Activated naive CD8-positive, alpha-beta T cell treated with anti-CD3 and anti-CD28 coated beads, Interleukin-2, amount 50 U/mL, for 24 hours (primary cell): ENCODE data around the gene PARP6.

Experiments used
- ATAC-seq: fragments of 150-1000 bp; cut with Tn5 transposase; one replicate; pipeline ENCODE4 v1.10.0; 2021
- DNase-seq: peaks from one replicate; pipeline ENCODE4 v3.0.0; 2021
- H3K27ac Mint-ChIP-seq: one replicate; pipeline ENCODE4 v1.8.0; 2021; ENCODE audit warnings: mild to moderate bottlenecking, mixed read lengths
- H3K27me3 Mint-ChIP-seq: one replicate; pipeline ENCODE4 v1.8.0; 2021; ENCODE audit warnings: mixed read lengths
- H3K36me3 Mint-ChIP-seq: one replicate; pipeline ENCODE4 v1.8.0; 2021; ENCODE audit warnings: low read depth, mixed read lengths
- H3K4me1 Mint-ChIP-seq: one replicate; pipeline ENCODE4 v1.8.0; 2021; ENCODE audit warnings: mixed read lengths
- H3K4me3 Mint-ChIP-seq: one replicate; pipeline ENCODE4 v1.8.0; 2021; ENCODE audit warnings: mild to moderate bottlenecking, moderate library complexity, mixed read lengths
- H3K9me3 Mint-ChIP-seq: one replicate; pipeline ENCODE4 v1.8.0; 2021; ENCODE audit warnings: mixed read lengths

The PARP6 gene

GRCh38 chr15:72272213-72272996 lies at the start of gene PARP6:
PARP6 (minus strand) TSS chr15:72272554; CDS start chr15:72267477, 5,077 bp downstream.
- DNase-seq = peak; percentile 99
- Mint-ChIP-seq H3K36me3 (peaks cover 11% of the 10 kb centered on the region), H3K27me3 (no peaks in the 10 kb centered on the region), H3K27ac (peak within 1 kb of the TSS; percentile 91), H3K4me3 (peak within 1 kb of the TSS; percentile 90), H3K9me3 (no peaks in the 10 kb centered on the region), H3K4me1 (peaks cover 32% of the 10 kb centered on the region)
- ATAC-seq = peak; percentile 98

GRCh38 chr15:72319985-72320671 lies 47.8 kb upstream of the PARP6 start, which contains the start of gene CELF6:
CELF6 (minus strand) TSS chr15:72320157; CDS start chr15:72319874, 283 bp downstream.
- Mint-ChIP-seq H3K27ac (no peak within 1 kb of the TSS), H3K4me1 (peaks cover 19% of the 10 kb centered on the region), H3K27me3 (peaks cover 8% of the 10 kb centered on the region), H3K36me3 (peaks cover 13% of the 10 kb centered on the region), H3K4me3 (peak within 1 kb of the TSS; percentile 78), H3K9me3 (peaks cover 11% of the 10 kb centered on the region)
- peak; percentile 72 for ATAC-seq
- DNase-seq = peak; percentile 71

GRCh38 chr15:72319360-72319984 lies 47.1 kb upstream of the PARP6 start:
- ATAC-seq (peak; percentile 57), DNase-seq (peak; percentile 62)
- Mint-ChIP-seq H3K4me1 (peaks cover 19% of the 10 kb centered on the region), H3K27me3 (peaks cover 8% of the 10 kb centered on the region), H3K27ac (no peak overlapping the region), H3K9me3 (peaks cover 6% of the 10 kb centered on the region), H3K4me3 (peak overlapping the region; percentile 71), H3K36me3 (peaks cover 8% of the 10 kb centered on the region)

- peak overlapping the region; percentile 71 for H3K4me3 Mint-ChIP-seq
- peaks cover 8% of the 10 kb centered on the region for H3K27me3 Mint-ChIP-seq
- peaks cover 19% of the 10 kb centered on the region for H3K4me1 Mint-ChIP-seq
- H3K36me3 Mint-ChIP-seq = peaks cover 3% of the 10 kb centered on the region
- ATAC-seq (no peak), DNase-seq (no peak)
- no peak overlapping the region for H3K27ac Mint-ChIP-seq
- H3K9me3 Mint-ChIP-seq = no peaks in the 10 kb centered on the region
These were observed 46.1 kb upstream of the PARP6 start for GRCh38 chr15:72318408-72318942.

- Mint-ChIP-seq H3K9me3 (no peaks in the 10 kb centered on the region), H3K4me1 (peaks cover 18% of the 10 kb centered on the region), H3K27me3 (peaks cover 8% of the 10 kb centered on the region), H3K27ac (no peak overlapping the region), H3K36me3 (peaks cover 3% of the 10 kb centered on the region), H3K4me3 (no peak overlapping the region)
- DNase-seq (no peak), ATAC-seq (no peak)
These were observed 43.5 kb upstream of the PARP6 start for GRCh38 chr15:72315706-72316370.

- DNase-seq (no peak), ATAC-seq (no peak)
- no peaks in the 10 kb centered on the region for H3K9me3 Mint-ChIP-seq
- H3K27me3 Mint-ChIP-seq = peaks cover 4% of the 10 kb centered on the region
- H3K27ac Mint-ChIP-seq = no peak overlapping the region
- peaks cover 7% of the 10 kb centered on the region for H3K4me1 Mint-ChIP-seq
- H3K4me3 Mint-ChIP-seq = no peak overlapping the region
- H3K36me3 Mint-ChIP-seq = no peaks in the 10 kb centered on the region
These were observed 41.5 kb upstream of the PARP6 start for GRCh38 chr15:72313881-72314280.

- H3K27ac Mint-ChIP-seq = no peak overlapping the region
- no peaks in the 10 kb centered on the region for H3K36me3 Mint-ChIP-seq
- H3K4me1 Mint-ChIP-seq = peaks cover 3% of the 10 kb centered on the region
- DNase-seq (no peak), ATAC-seq (no peak)
- no peaks in the 10 kb centered on the region for H3K9me3 Mint-ChIP-seq
- H3K4me3 Mint-ChIP-seq = no peak overlapping the region
- no peaks in the 10 kb centered on the region for H3K27me3 Mint-ChIP-seq
These were observed 41.1 kb upstream of the PARP6 start for GRCh38 chr15:72313448-72313840.

GRCh38 chr15:72312605-72313447 lies 40.5 kb upstream of the PARP6 start:
- Mint-ChIP-seq H3K9me3 (no peaks in the 10 kb centered on the region), H3K4me3 (no peak overlapping the region), H3K36me3 (no peaks in the 10 kb centered on the region), H3K27ac (no peak overlapping the region), H3K27me3 (no peaks in the 10 kb centered on the region), H3K4me1 (peaks cover 3% of the 10 kb centered on the region)
- ATAC-seq (peak; percentile 83), DNase-seq (peak; percentile 64)

GRCh38 chr15:72307026-72307425 lies 34.7 kb upstream of the PARP6 start:
- Mint-ChIP-seq H3K9me3 (no peaks in the 10 kb centered on the region), H3K36me3 (no peaks in the 10 kb centered on the region), H3K27ac (no peak overlapping the region), H3K4me3 (no peak overlapping the region), H3K27me3 (no peaks in the 10 kb centered on the region), H3K4me1 (peaks cover 10% of the 10 kb centered on the region)
- no peak for ATAC-seq
- no peak for DNase-seq

GRCh38 chr15:72306211-72306785 lies 33.9 kb upstream of the PARP6 start:
- ATAC-seq (peak; percentile 55), DNase-seq (no peak)
- no peaks in the 10 kb centered on the region for H3K36me3 Mint-ChIP-seq
- H3K9me3 Mint-ChIP-seq = no peaks in the 10 kb centered on the region
- H3K27me3 Mint-ChIP-seq = no peaks in the 10 kb centered on the region
- peaks cover 10% of the 10 kb centered on the region for H3K4me1 Mint-ChIP-seq
- H3K4me3 Mint-ChIP-seq = no peak overlapping the region
- H3K27ac Mint-ChIP-seq = no peak overlapping the region

- Mint-ChIP-seq H3K4me1 (peaks cover 10% of the 10 kb centered on the region), H3K9me3 (no peaks in the 10 kb centered on the region), H3K27ac (no peak overlapping the region), H3K27me3 (no peaks in the 10 kb centered on the region), H3K4me3 (no peak overlapping the region), H3K36me3 (no peaks in the 10 kb centered on the region)
- no peak for ATAC-seq
- DNase-seq = no peak
These were observed 32.2 kb upstream of the PARP6 start for GRCh38 chr15:72304596-72304995.

- DNase-seq (no peak), ATAC-seq (no peak)
- no peaks in the 10 kb centered on the region for H3K9me3 Mint-ChIP-seq
- no peaks in the 10 kb centered on the region for H3K36me3 Mint-ChIP-seq
- H3K27ac Mint-ChIP-seq = no peak overlapping the region
- peaks cover 10% of the 10 kb centered on the region for H3K4me1 Mint-ChIP-seq
- no peak overlapping the region for H3K4me3 Mint-ChIP-seq
- H3K27me3 Mint-ChIP-seq = no peaks in the 10 kb centered on the region
These were observed 30.6 kb upstream of the PARP6 start for GRCh38 chr15:72302955-72303354.

- H3K4me1 Mint-ChIP-seq = no peaks in the 10 kb centered on the region
- no peak for DNase-seq
- H3K27ac Mint-ChIP-seq = no peak overlapping the region
- H3K36me3 Mint-ChIP-seq = no peaks in the 10 kb centered on the region
- H3K27me3 Mint-ChIP-seq = no peaks in the 10 kb centered on the region
- ATAC-seq = no peak
- no peak overlapping the region for H3K4me3 Mint-ChIP-seq
- H3K9me3 Mint-ChIP-seq = no peaks in the 10 kb centered on the region
These were observed 17.4 kb upstream of the PARP6 start for GRCh38 chr15:72289597-72290325.
